ENCODE measurements around the gene AGPAT2.

AGPAT2 gene

DNA sequence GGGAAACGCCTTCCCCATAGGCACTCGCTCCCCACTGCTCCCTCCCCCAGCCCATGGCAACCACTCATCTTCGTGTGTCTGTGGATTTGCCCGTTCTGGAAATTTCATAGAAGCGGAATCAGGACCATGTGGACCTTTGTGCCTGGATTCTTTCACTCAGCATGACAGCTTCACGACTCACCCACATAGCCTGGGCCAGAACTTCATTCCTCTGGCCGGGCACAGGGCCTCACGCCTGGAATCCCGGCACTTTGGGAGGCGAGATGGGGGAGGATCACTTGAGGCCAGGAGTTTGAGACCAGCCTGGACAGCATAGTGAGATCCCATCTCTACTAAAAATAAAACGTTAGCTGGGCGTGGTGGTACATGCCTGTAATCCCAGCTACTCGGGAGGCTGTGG is 13.0 kb upstream of the AGPAT2 start:
- DNase-seq, result no peak

DNA sequence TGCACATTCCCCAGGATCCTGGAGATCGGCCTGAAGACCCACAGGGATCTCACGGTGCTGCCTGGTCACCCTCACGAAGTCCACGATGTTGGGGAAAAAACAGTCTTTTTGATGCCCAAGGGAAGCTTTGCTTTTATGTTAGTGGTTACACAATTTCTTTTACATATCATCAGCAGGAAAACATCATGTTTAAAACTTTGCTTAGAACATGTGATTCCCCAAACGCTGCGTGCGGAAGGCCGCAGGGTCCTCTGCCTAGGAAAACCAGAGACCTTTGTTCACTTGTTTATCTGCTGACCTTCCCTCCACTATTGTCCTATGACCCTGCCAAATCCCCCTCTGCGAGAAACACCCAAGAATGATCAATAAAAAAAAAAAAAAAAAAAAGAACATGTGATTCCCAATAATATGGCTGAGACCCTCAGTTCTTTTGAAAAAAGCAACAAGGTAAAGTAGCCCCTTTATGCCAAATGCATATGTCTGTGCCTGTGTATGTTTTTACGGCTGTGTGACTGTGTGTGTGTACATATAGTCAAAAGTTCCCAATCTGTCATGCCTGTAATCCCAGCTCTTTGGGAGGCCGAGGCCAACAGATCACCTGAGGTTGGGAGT is 11.5 kb upstream of the AGPAT2 start:
- no peak for DNase-seq

- DNase-seq, result no peak
Measured at GRCh38 chr9:136697821-136698526, 10.7 kb upstream of the AGPAT2 start.

DNA sequence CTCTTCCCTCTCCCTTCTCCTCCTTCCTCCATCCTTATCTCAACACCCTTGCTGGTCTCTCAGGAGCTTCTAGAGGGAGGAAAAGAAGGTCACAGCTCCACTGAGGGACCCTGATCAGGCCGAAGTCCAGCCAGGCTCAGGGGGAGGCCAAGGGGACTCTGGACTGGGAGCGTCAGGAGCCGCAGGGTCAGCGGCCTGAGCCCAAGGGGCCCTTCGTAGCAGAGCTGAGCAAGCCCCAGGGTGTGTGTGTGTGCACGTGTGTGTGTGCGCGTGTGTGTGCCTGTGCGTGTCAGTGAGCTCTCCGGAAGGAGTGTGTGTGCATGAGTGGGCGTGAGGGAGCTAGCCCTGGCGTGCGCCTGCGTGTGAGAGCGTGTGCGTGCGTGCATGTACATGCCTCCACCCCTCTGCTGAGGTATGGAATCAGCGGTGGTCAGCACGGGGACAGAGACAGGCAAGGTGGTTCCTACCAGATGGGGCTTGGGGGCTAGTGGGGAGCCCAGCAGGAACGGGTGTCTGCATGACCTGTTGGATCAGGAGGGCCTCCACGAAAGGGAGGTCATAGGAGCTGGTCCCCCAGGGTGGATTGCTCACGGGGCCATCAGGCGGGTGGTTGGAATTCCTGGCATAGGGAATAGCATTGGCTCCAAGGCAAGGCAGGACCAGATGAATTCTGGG is 10.0 kb upstream of the AGPAT2 start:
- no peak for DNase-seq

GRCh38 chr9:136696502-136696901 is 9.2 kb upstream of the AGPAT2 start:
- no peak for DNase-seq

GRCh38 chr9:136695955-136696354 is 8.7 kb upstream of the AGPAT2 start:
- DNase-seq, result no peak

DNA sequence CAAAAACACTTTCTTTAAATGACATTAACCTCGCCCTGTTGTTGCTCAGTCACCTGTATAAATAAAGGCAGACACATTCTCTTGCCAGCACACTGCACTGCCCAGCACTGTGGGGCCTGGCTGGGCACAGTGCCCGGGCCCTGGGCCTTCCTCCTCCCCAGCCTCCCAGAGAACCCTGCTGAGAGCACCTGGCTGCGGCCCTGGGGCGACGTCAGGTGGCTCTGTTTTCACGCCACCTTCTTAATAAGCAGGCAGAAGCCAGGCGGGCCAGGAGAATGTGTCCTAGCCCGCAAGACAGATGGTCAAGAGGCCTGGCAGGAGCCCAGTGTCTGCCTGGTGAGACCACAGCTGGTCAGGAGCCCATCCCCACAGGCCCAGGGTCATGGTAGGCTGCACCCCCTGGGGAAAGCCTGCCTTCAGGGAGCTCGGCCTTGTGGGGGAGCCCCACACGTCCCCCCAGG is 8.2 kb upstream of the AGPAT2 start:
- DNase-seq, result no peak

DNA sequence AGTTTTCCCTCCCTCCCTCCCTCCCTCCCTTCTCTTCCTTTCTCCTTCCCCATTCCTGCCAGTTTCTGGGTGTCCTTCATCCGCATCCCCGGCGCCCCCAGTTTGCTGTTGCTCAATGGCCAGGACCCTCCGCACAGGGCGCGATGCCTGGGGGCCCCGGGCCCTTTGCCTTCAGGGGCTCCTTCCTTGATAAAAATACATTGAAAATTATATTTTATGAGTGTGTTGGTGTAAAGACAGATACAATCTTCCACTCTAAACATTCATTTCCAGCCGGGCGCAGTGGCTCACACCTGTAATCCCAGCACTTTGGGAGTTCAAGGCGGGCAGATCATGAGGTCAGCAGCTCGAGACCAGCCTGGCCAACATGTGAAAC is 7.6 kb upstream of the AGPAT2 start:
- no peak for DNase-seq

- DNase-seq, result no peak
Measured at GRCh38 chr9:136694163-136694871, 7.1 kb upstream of the AGPAT2 start.

DNA sequence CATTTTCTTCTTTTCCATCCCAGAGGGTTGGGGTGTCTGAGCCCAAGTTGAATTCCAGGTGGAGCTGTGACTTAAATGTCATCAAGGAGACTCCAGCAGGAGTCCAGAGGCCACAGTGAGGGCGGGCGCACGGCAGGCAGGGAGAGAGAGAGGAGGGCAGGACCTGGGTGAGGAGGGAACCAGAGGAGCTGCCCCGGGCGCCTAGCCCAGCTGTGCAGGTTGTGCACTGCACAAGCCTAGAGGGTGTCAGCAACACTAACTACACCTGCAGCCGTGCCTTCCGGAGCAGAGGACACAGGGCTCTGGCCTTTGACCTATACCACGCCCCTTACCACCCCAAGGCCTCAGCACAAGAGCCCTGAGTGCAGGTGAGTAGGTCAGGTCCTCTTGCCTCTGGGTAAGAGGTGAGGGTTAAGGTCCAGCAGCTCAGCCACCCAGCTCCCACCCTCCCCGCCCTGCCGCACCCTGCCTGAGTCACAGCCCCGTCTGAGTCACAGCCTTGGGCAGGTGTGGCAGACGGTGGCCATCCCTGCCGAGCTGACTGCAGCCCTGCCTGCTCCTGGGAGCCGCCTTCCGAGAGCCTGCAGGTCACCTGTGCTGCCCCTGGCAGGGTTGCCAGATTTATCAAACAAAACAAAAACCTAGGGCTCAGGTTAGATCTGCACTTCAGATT is 6.4 kb upstream of the AGPAT2 start:
- DNase-seq, result no peak

- no peak for DNase-seq
Measured at GRCh38 chr9:136693135-136693489, 5.9 kb upstream of the AGPAT2 start.

DNA sequence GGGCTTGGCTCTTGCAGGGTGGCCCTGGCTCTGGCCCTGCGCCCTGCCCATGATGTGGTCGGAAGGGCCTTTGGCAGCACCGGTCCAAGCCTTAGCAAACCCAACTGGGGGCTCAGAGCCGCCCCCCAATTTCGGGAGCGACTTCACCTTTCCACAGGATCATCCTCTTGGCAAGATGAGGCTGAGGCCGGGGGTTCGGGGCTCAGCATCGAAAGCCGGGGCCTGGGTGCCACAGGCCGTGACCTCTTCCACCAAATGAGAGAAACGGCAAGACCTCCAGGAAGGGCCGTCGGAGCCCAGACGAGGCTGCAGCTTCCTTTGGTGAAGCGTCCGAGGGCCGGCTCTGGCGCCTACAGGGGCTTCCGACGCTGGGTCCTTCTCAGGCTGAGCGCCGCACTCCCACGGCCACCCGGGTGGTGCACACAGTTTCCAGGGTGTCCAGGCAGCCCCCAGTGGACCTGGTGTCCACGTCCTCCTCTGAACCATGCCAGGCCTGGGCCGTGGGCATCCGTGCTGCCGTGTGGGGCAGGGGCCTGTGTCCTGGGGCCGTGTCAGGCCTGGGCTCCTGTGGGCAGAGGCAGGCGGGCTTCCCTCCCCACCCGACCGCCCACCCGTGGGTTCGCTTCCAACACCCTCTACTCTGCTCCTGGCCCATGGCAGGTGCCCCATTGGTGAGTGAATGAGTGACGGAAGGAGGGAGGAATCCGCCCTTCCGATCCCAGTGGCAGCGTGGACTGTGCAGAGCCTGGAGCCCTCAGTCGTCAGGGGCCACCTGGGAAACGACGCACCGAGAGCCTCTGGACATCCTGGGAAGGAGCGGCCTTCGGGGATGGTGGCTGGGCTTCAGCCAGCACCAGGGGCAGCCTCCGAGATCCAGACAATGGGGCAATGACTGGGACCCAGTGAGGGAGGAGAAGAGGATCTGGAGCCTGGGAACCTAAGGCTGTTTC is 5.2 kb upstream of the AGPAT2 start:
- no peak for DNase-seq

DNA sequence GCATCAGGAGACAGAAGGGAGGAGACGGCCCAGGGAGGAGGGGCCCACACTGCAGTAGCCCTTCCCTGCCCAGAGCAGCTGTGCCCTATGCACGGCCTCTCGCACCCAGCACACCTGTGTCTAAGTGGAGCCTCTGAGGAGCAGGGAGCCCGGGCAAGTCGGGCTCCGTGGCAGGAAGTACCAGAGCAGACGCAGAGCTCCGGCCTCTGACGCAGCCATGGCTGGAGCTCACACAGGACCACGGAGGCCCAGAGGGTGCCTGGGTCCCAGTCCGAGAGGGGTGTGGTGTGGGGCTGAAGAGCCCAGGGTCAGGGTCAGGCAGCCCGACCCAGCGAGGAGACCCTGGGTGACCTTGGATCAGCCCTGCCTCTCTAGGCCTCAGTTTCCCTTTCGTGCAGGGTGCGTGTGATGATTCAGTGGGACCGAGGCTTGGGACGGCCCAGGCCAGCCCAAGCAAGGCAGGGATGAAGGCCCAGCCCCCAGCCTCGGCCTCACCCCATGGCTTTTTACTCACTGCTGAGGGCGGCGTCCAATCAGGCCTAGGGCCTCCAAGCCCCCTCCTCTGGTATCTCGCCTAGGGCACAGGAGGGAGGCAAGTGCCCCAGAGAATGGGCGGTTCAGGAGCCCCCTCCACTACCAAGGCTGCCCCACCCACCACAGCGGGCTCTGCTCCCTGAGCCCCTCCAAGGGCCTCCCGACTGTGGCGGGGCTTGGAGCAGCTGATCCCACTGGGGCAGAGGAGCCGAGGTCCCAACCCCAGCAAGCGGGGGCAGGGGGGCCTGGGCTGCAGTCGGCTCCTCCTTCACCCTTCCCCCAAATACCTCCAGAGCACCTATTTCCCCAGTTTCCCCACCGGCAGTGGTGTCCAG is 4.3 kb upstream of the AGPAT2 start:
- DNase-seq, result no peak

DNA sequence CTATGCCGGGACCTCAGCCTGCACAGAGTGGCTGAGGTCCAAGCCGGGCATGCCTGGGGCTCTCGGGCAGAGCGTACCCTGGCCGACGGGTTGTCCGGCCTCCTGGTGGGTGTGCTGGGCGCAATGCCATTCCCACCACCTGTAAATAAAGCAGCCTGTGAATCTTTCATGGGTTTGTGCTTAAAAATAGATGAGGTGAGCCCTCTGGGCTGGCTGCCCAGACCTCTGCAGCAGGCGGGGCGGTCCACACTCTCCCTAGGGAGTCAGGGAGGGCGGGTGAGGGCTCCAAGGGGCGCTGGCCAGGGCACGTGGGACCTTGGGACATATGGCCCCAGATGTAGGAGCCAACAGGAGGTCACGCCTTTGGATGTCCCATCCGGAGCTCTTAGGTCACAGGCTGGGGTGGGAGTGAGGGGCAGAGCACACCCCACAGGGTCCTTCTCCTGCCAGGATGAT is 3.6 kb upstream of the AGPAT2 start:
- DNase-seq, result no peak

DNA sequence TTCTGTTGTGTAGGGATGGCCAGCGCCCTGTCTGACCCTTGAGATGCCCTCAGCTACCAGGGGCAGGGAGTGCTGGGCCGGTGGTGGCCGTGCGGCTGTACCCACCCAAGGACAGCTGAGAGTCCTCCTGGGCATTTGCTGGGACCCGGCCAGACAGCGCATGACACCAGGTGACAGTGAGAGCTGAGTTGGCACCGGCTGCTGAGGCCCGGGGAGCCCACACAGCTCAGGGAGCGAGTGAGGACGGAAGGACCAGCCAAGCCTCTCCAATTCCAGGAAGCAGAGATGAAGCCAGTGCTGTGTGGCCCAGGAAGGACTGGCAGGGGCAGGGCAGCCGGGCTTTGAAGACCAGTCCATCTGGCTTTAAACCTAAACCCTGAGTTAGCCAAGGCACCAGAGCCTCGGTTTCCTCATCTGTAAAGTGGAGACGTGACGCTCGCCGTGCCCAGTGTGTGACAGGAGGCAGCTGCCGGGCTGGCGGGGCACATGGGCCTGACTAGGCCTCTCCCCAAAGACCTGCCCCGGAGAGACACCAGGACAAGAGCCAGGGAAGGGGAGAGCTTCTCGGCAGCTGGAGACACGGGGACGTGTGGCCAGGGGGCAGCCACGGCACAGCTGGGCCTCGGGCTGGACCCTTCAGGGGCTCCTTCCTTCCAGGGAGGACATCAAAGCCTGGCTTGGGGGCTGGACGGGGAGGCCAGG is 3.0 kb upstream of the AGPAT2 start:
- DNase-seq, result no peak

- DNase-seq, result no peak
Measured at GRCh38 chr9:136689108-136689460, 1.8 kb upstream of the AGPAT2 start.

GRCh38 chr9:136688274-136689107 is 1.2 kb upstream of the AGPAT2 start:
- no peak for DNase-seq

GRCh38 chr9:136687721-136688223 is 515 bp upstream of the AGPAT2 start:
- no peak for DNase-seq

DNA sequence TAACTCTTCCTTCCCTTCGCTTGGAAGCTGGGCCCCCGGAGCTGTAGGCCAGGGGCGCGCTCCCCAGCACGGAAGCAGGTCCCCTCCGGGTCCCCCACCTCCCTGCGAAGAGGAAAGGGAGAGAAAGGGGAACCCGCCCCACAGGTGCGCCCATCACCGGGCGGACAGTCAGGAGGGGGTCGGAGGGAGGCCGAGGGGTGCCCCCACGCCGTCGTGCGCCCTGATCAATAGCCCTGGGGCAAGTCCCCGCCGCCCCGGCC is 793 bp downstream of the AGPAT2 start:
- no peak for DNase-seq
